Measurements from ENCODE around the gene NCOA6. TPM values are rescaled to one million over a fixed set of nuclear protein-coding genes. Genes with fewer than 3 reads are reported as not detected.

Gene NCOA6
- polyA plus RNA-seq, 1 experiment: 14.0 TPM

DNA sequence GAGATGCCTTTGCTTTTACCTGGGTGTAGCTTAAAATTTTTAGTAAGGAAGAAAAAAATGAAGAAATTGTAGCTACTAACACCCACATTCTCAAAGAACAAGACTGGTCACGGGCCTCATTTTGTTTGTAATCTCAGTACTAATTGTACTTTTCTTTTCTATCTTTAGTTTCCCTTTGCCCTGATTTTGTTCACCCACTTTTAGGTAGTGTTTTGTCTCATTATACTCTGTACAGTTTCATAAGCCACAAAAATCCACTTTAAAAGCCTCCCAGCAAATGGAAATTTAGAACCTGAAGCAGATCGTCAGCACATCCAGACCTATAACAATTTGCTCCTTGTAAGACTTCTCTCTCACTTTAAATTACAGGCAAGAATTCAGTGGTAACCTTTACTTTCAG lies 78.0 kb downstream of the NCOA6 start:
- Histone ChIP-seq H3K36me3 (ENCODE audit: control insufficient read depth, insufficient read depth, low read length) (peaks cover 20% of the 10 kb centered on the region), H3K27me3 (ENCODE audit: control insufficient read depth, insufficient read depth, low read length) (no peaks in the 10 kb centered on the region), H3K4me3 (ENCODE audit: low read depth, low read length) (no peak overlapping the region)
- TF ChIP-seq, protein P1, sequence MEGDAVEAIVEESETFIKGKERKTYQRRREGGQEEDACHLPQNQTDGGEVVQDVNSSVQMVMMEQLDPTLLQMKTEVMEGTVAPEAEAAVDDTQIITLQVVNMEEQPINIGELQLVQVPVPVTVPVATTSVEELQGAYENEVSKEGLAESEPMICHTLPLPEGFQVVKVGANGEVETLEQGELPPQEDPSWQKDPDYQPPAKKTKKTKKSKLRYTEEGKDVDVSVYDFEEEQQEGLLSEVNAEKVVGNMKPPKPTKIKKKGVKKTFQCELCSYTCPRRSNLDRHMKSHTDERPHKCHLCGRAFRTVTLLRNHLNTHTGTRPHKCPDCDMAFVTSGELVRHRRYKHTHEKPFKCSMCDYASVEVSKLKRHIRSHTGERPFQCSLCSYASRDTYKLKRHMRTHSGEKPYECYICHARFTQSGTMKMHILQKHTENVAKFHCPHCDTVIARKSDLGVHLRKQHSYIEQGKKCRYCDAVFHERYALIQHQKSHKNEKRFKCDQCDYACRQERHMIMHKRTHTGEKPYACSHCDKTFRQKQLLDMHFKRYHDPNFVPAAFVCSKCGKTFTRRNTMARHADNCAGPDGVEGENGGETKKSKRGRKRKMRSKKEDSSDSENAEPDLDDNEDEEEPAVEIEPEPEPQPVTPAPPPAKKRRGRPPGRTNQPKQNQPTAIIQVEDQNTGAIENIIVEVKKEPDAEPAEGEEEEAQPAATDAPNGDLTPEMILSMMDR (IDR thresholded peaks at IDR 0.05; ENCODE audit: insufficient read depth, low read depth, low read length): no peak
- CTCF ChIA-PET: interaction anchor here (1.0 to 2.6 kb wide), 4 partner anchors 20 to 435 kb away, joined by 3 to 10 read pairs (median 6); no protein-coding TSS in a partner anchor
- POLR2A ChIA-PET: no interaction called here
- no peak for DNase-seq (ENCODE audit: low read depth)

GRCh38 chr20:34746674-34747073 lies 78.8 kb downstream of the NCOA6 start:
- POLR2A ChIA-PET: no interaction called here
- CTCF ChIA-PET: interaction anchor here (1.0 to 2.6 kb wide), 5 partner anchors 16 to 434 kb away, joined by 3 to 10 read pairs (median 5); no protein-coding TSS in a partner anchor
- Histone ChIP-seq H3K4me3 (ENCODE audit: low read depth, low read length) (no peak overlapping the region), H3K36me3 (ENCODE audit: control insufficient read depth, insufficient read depth, low read length) (peaks cover 26% of the 10 kb centered on the region), H3K27me3 (ENCODE audit: control insufficient read depth, insufficient read depth, low read length) (no peaks in the 10 kb centered on the region)
- TF ChIP-seq, protein P1 (IDR thresholded peaks at IDR 0.05; ENCODE audit: insufficient read depth, low read depth, low read length): no peak
- DNase-seq (ENCODE audit: low read depth): no peak

DNA sequence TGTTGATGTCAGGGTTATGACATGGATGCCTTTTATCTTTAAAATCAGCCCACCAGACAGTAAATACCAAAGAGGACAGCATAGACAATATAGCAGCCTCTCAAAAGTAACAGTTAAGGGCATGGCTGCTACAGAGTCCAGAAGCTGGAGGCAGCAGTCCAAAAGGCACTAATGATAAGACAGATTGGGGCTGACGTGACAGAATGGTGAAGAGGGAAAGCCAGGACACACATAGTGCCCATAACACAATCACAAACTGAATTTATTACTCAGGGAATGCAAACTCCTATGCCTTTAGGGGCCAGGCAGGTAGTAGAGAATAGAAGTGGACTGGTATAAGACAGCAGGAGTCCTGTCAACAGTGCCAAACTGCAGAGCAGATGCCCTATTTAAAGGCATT lies 80.6 kb downstream of the NCOA6 start:
- H3K36me3 ChIP-seq (ENCODE audit: control insufficient read depth, insufficient read depth, low read length): peaks cover 31% of the 10 kb centered on the region
- no peak for DNase-seq (ENCODE audit: low read depth)
- TF ChIP-seq, protein P1 (IDR thresholded peaks at IDR 0.05; ENCODE audit: insufficient read depth, low read depth, low read length): no peak
- ChIA-PET POLR2A (no interaction called here), CTCF (interaction anchor here (0.9 kb wide), 1 partner anchor 36 kb away, joined by 4 read pairs; no protein-coding TSS in a partner anchor)
- no peaks in the 10 kb centered on the region for H3K27me3 ChIP-seq (ENCODE audit: control insufficient read depth, insufficient read depth, low read length)
- no peak overlapping the region for H3K4me3 ChIP-seq (ENCODE audit: low read depth, low read length)

- Histone ChIP-seq H3K36me3 (ENCODE audit: control insufficient read depth, insufficient read depth, low read length) (peaks cover 27% of the 10 kb centered on the region), H3K4me3 (ENCODE audit: low read depth, low read length) (no peak overlapping the region), H3K27me3 (ENCODE audit: control insufficient read depth, insufficient read depth, low read length) (no peaks in the 10 kb centered on the region)
- ChIA-PET POLR2A (no interaction called here), CTCF (interaction anchor here (0.9 to 1.1 kb wide), 2 partner anchors 9 to 36 kb away, joined by 4 read pairs; no protein-coding TSS in a partner anchor)
- TF ChIP-seq, protein P1 (IDR thresholded peaks at IDR 0.05; ENCODE audit: insufficient read depth, low read depth, low read length): no peak
- DNase-seq (ENCODE audit: low read depth): no peak
These were observed 81.1 kb downstream of the NCOA6 start for GRCh38 chr20:34744340-34744739.

GRCh38 chr20:34743039-34743438 lies 82.4 kb downstream of the NCOA6 start:
- no peak overlapping the region for H3K4me3 ChIP-seq (ENCODE audit: low read depth, low read length)
- POLR2A ChIA-PET: no interaction called here
- peaks cover 29% of the 10 kb centered on the region for H3K36me3 ChIP-seq (ENCODE audit: control insufficient read depth, insufficient read depth, low read length)
- CTCF ChIA-PET: no interaction called here
- TF ChIP-seq, protein P1 (IDR thresholded peaks at IDR 0.05; ENCODE audit: insufficient read depth, low read depth, low read length): no peak
- no peak for DNase-seq (ENCODE audit: low read depth)
- no peaks in the 10 kb centered on the region for H3K27me3 ChIP-seq (ENCODE audit: control insufficient read depth, insufficient read depth, low read length)
